Esophagus (tissue), 2 donors: ENCODE data around the gene MYOT. TPM values are rescaled to one million over a fixed set of nuclear protein-coding genes. Genes with fewer than 3 reads are reported as not detected.

ENCODE experiments used
- H3K27ac ChIP-seq, 2 donors: one replicate each; pipeline ENCODE4 v1.5.1; 2013; ENCODE audit warnings: low read depth in 2 of 2, mild to moderate bottlenecking in 2 of 2, inconsistent platforms in 1 of 2, low read length in 1 of 2, moderate library complexity in 1 of 2
- H3K27me3 ChIP-seq, 2 donors: one replicate each; pipeline ENCODE4 v1.6.1; 2013; ENCODE audit warnings: low read length in 2 of 2, control low read depth in 1 of 2, mild to moderate bottlenecking in 1 of 2; ENCODE audit not compliant: insufficient read depth in 2 of 2, control insufficient read depth in 1 of 2
- H3K36me3 ChIP-seq, 2 donors: one replicate each; pipeline ENCODE4 v1.6.1; 2013; ENCODE audit warnings: low read length in 1 of 2; ENCODE audit not compliant: control insufficient read depth in 2 of 2, insufficient read depth in 2 of 2
- H3K4me1 ChIP-seq, 2 donors: one replicate each; pipeline ENCODE4 v1.6.1; 2013; ENCODE audit warnings: low read length in 1 of 2; ENCODE audit not compliant: control insufficient read depth in 2 of 2, insufficient read depth in 2 of 2
- H3K4me3 ChIP-seq, 2 donors: one replicate each; pipeline ENCODE4 v1.5.1; 2013; ENCODE audit warnings: low read length in 2 of 2, mild to moderate bottlenecking in 2 of 2, low read depth in 1 of 2, moderate library complexity in 1 of 2
- H3K9me3 ChIP-seq, 2 donors: one replicate each; pipeline ENCODE4 v1.6.1; 2013; ENCODE audit warnings: mild to moderate bottlenecking in 2 of 2, low read depth in 1 of 2, low read length in 1 of 2, moderate library complexity in 1 of 2; ENCODE audit not compliant: control insufficient read depth in 2 of 2, insufficient read depth in 1 of 2
- WGBS, 2 donors: extraction: QIAGEN DNeasy Blood & Tissue Kit; methylation state at CpG; one replicate each; pipeline ENCODE4 v1.1.7; 2013; 5-methylcytosine and 5-hydroxymethylcytosine counted together
- polyA plus RNA-seq, 2 donors: library from polyadenylated mRNA; stranded (reverse); fragments of 200-250 nt; gene quantifications; one replicate each; pipeline ENCODE4 v1.2.3, GENCODE V29; 2013
- donor health status: healthy with polysubstance abuse.
- donor health status: Bipolar disorder and iron deficiency.

Gene MYOT, protein sequence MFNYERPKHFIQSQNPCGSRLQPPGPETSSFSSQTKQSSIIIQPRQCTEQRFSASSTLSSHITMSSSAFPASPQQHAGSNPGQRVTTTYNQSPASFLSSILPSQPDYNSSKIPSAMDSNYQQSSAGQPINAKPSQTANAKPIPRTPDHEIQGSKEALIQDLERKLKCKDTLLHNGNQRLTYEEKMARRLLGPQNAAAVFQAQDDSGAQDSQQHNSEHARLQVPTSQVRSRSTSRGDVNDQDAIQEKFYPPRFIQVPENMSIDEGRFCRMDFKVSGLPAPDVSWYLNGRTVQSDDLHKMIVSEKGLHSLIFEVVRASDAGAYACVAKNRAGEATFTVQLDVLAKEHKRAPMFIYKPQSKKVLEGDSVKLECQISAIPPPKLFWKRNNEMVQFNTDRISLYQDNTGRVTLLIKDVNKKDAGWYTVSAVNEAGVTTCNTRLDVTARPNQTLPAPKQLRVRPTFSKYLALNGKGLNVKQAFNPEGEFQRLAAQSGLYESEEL
- under 1 TPM; 0.14 to 0.74 TPM for polyA plus RNA-seq

DNA sequence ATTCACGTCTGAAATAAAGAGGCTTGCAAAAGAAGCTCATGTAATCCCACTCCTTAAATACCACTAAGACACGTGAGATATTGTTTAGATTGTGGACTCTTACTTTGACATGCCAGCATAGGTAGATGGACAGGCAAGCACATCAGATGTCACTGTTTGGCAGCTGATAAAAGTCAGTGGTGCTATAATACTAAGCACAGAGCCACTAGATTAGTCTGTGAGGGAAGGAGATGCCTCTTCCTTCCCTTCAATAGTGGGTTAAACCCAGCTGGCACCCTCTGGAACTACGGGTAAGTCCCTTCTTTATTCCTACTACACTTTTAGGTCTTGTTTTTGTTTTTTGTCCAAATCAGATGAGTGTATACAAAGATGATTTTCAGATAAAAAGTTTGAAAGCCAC lies at the start of gene MYOT:
MYOT (plus strand) TSS at position 197 of the 400 bp plus-strand sequence. CDS start 2,792 bp downstream, outside the sequence.
- H3K36me3 ChIP-seq: no peaks in the 10 kb centered on the region
- no peaks in the 10 kb centered on the region for H3K9me3 ChIP-seq
- H3K27ac ChIP-seq: no peak within 1 kb of the TSS
- WGBS, 2 donors: 50 to 63% methylated on average over 3 of the region's 3 CpGs
- H3K4me1 ChIP-seq: no peaks in the 10 kb centered on the region
- H3K4me3 ChIP-seq: no peak within 1 kb of the TSS
- H3K27me3 ChIP-seq: no peaks in the 10 kb centered on the region

DNA sequence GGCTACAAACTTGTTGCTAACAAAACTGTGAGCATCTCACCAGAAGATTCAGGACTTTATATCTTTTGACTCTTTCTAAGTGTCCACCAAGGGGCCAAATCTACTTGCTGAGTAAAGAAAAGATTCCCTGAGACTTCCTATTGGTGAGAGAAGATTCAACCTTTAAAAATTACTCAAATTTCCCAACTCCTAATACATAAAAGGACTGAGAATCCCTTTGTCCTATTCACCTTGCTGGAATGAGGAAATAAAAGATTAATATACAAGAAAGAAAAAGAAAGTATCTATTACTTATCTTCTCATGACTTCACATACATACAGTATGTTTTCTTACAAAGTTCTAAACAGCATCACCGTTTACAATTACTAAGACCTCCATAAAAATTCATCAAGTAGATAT lies 47.9 kb upstream of the MYOT start:
- Histone ChIP-seq H3K9me3 (no peaks in the 10 kb centered on the region), H3K27me3 (no peaks in the 10 kb centered on the region), H3K36me3 (no peaks in the 10 kb centered on the region), H3K27ac (no peak overlapping the region), H3K4me3 (no peak overlapping the region), H3K4me1 (no peaks in the 10 kb centered on the region)
- 78 to 94% methylated on average over 1 of the region's 1 CpG for WGBS, 2 donors

DNA sequence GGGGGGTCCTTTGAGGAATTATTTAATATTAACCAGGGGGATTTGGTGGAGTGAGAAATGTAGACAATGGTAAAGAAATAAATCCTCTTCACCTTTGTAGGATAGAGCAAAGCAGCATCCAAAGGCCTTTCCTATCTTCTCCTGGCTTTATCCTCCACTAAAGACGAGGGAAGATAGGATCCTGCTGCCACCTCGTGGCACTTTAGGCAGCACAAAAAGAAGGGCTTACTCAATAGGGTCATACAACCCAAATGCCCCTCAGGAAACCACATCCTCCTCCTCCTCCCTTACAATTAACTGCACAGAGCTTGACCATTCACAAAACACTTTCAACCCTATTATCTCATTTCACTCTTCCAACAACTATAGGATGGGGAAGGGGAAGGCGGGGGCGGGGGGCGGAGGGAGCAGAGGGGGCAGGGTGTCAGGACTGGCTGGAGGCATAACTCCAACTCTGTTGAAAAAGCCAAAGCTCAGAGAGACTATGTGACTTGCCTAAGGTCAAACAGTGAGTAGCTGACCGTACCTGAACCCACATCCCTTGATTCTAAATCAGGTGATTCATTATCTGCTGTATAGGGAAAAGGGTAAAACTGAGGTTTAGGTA lies 45.4 kb upstream of the MYOT start:
- Histone ChIP-seq H3K4me3 (no peak overlapping the region), H3K9me3 (no peaks in the 10 kb centered on the region), H3K36me3 (no peaks in the 10 kb centered on the region), H3K4me1 (no peaks in the 10 kb centered on the region), H3K27ac (no peak overlapping the region), H3K27me3 (no peaks in the 10 kb centered on the region)
- 59 to 61% methylated on average over 6 of the region's 6 CpGs for WGBS, 2 donors

DNA sequence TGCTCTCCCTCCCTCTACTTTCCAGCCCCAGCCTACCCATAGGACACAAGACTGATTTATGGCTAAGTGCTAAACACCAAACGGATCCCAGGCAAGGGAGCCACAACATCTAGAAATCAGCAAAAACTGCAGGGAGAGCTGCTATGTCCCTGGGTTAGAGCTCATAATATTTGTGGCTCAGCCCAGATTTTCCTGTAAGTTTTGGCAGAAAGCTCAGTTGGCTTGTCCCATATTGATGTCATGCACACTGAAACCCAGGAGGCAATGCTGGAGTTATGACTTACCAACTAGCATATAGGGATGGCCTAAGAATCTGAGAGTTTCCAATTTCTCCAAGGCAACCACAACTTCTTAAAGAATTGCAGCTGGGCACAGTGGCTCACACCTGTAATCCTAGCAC lies 44.7 kb upstream of the MYOT start:
- Histone ChIP-seq H3K27me3 (no peaks in the 10 kb centered on the region), H3K27ac (no peak overlapping the region)
- 81 to 85% methylated on average over 1 of the region's 1 CpG for WGBS, 2 donors

DNA sequence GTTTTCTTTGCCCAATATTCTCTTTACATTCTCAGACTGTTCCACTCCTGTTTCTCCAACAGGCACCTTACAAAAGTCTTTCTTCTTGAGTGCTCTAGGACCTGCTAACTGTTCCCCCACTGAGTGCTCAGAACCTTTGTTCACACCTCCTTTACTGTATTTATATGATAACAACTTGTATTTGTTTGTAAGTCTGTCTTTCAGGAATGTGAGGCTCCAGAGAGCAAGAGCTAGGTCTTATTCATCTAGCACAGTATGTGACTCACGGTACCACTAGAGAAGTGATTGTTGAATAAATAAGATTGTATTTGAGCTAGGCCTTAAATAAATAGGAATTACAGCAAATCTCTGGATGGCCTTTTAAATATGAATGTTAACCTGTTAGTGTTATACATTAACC lies 42.5 kb upstream of the MYOT start:
- 62 to 69% methylated on average over 1 of the region's 1 CpG for whole genome bisulfite sequencing, 2 donors
- no peaks in the 10 kb centered on the region for H3K36me3 ChIP-seq
- H3K27ac ChIP-seq: no peak overlapping the region
- no peaks in the 10 kb centered on the region for H3K27me3 ChIP-seq
- H3K9me3 ChIP-seq: no peaks in the 10 kb centered on the region
- H3K4me1 ChIP-seq: no peaks in the 10 kb centered on the region
- no peak overlapping the region for H3K4me3 ChIP-seq

More for the DNA sequence above, 44.7 kb upstream of the MYOT start:
- no peaks in the 10 kb centered on the region for H3K36me3 ChIP-seq
- H3K4me3 ChIP-seq: no peak overlapping the region
- no peaks in the 10 kb centered on the region for H3K4me1 ChIP-seq
- no peaks in the 10 kb centered on the region for H3K9me3 ChIP-seq

DNA sequence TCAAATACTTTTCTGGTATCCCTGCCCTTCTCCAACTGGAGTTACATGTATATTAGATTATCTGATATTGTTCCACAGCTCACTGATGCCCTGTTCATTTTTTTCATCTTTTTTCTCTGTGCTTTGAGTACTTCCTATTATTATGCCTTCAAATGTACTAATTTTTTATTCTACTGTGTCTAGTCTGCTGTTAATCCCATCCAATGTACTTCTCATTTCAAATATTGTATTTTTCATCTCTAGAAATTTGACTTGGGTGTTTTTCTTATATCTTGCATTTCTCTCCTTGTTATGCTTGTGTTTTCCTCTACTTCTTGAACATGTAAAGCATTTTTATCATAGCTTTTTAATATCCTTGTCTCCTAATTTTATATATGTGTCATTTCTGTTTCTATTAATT lies 41.6 kb upstream of the MYOT start:
- H3K4me1 ChIP-seq: no peaks in the 10 kb centered on the region
- H3K9me3 ChIP-seq: no peaks in the 10 kb centered on the region
- H3K27me3 ChIP-seq: no peaks in the 10 kb centered on the region
- H3K27ac ChIP-seq: no peak overlapping the region
- no peak overlapping the region for H3K4me3 ChIP-seq
- no peaks in the 10 kb centered on the region for H3K36me3 ChIP-seq

DNA sequence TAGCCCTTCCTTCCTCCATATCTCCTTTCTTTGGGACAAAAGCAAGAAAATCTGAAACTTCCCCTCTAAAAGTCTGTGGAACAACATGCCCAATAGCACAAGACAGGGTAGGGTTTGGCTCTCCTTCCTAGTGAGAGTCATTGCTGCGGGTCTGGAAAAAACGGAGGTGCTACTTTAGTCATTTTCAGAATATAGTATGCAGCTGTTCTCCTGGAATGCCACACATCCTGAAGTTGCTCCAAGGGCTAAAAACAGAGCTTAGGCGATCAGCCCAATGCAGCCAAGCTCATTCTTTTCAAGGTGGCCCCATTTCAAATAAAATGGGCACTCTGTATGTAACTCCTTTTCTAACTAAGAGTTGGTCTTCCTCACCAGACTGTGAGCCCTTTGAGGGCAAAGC lies 39.5 kb upstream of the MYOT start:
- H3K27ac ChIP-seq: no peak overlapping the region
- no peaks in the 10 kb centered on the region for H3K27me3 ChIP-seq
- H3K36me3 ChIP-seq: no peaks in the 10 kb centered on the region
- no peak overlapping the region for H3K4me3 ChIP-seq
- 73 to 80% methylated on average over 3 of the region's 3 CpGs for WGBS, 2 donors
- no peaks in the 10 kb centered on the region for H3K9me3 ChIP-seq
- H3K4me1 ChIP-seq: no peaks in the 10 kb centered on the region

DNA sequence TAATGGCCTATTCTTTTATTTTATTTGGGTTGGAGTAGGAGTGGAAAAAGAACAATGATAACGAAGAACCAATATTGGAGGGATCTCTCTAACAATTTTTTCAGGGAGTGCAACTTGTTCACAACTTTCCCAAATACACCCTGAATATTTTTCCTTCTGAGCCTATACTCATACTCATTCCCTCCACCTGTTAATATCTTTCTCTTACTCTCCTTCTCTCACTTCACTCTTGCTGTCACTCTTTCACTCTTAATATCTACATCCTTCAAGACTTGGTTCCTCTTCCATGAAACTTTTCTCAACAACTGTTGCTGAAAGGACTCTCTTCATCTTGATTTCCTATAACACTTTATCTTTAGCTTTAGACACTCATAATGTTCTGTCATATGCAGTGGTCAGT lies 39.0 kb upstream of the MYOT start:
- H3K27ac ChIP-seq: no peak overlapping the region
- WGBS, 2 donors: 93 to 96% methylated on average over 1 of the region's 1 CpG
- H3K4me3 ChIP-seq: no peak overlapping the region
- H3K4me1 ChIP-seq: no peaks in the 10 kb centered on the region
- H3K36me3 ChIP-seq: no peaks in the 10 kb centered on the region
- H3K27me3 ChIP-seq: no peaks in the 10 kb centered on the region
- no peaks in the 10 kb centered on the region for H3K9me3 ChIP-seq

DNA sequence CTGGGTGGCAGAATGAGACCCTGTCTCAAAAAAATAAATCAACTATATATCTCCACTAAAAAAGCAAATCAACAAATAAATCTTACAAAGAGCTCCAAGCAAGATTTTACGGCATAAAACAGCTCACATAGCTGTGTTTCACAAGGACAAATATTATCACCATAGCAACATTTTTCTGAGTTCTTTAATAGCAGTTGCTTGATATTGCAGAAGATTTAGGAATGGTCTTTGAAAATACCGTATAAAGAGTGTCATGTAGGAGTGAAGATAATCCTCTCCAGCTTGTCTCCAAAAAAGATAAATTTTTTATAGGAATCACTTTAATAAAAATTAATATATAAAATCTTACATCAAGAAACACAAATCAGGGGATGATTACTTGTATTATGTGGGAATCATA lies 36.6 kb upstream of the MYOT start:
- H3K4me1 ChIP-seq: no peaks in the 10 kb centered on the region
- no peaks in the 10 kb centered on the region for H3K9me3 ChIP-seq
- H3K36me3 ChIP-seq: no peaks in the 10 kb centered on the region
- H3K4me3 ChIP-seq: no peak overlapping the region
- H3K27me3 ChIP-seq: no peaks in the 10 kb centered on the region
- 59 to 70% methylated on average over 2 of the region's 2 CpGs for WGBS, 2 donors
- H3K27ac ChIP-seq: no peak overlapping the region

DNA sequence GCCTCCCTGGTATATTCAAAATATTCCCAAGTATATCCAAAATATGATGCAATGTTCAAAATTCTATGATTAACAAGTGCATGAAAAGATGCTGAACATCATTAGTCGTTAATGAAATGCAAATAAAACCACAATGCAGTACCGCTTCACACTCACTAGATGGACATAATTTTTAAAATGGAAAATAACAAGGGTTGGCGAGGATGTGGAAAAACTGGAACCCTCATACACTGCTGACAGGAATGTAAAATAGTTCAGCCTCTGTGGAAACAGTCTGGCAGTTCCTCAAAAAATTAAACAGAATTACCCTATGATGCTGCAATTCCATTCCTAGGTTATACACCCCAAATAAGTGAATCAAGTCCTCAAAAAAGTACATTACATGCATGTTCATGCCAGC lies 36.1 kb upstream of the MYOT start:
- WGBS, 2 donors: 64 to 78% methylated on average over 3 of the region's 3 CpGs
- Histone ChIP-seq H3K27me3 (no peaks in the 10 kb centered on the region), H3K9me3 (no peaks in the 10 kb centered on the region), H3K4me3 (no peak overlapping the region), H3K27ac (no peak overlapping the region), H3K36me3 (no peaks in the 10 kb centered on the region), H3K4me1 (no peaks in the 10 kb centered on the region)
